D721Med (cell line): Measurements from ENCODE around the gene ZNF407.

Experiments used
- DNase-seq: peaks from one replicate; pipeline ENCODE4 v3.0.0; 2011; ENCODE audit warnings: low spot score; ENCODE audit not compliant: insufficient read length
- FAIRE-seq: peaks from 2 replicates; lab custom pipeline; 2011; peaks lifted over from hg19 to GRCh38; lab: Jason Lieb, UNC
- CTCF ChIP-seq: IDR thresholded peaks from 2 replicates; pipeline ENCODE4 v1.5.1; 2012; ENCODE audit warnings: mild to moderate bottlenecking, control low read depth; ENCODE audit not compliant: insufficient read depth; ENCODE audit errors: missing control alignments

The ZNF407 gene

GRCh38 chr18:75044791-75045190 is 447.1 kb downstream of the ZNF407 start:
- TF ChIP-seq CTCF, result no peak
- DNase-seq, result no peak
- FAIRE-seq, result no peak

GRCh38 chr18:75045272-75045671 is 447.6 kb downstream of the ZNF407 start:
- no peak for DNase-seq
- no peak for TF ChIP-seq CTCF
- no peak for FAIRE-seq

- FAIRE-seq, result peak; percentile 97
- no peak for TF ChIP-seq CTCF
- no peak for DNase-seq
These were observed 449.7 kb downstream of the ZNF407 start for GRCh38 chr18:75047240-75047961.

GRCh38 chr18:75048776-75049454 is 451.2 kb downstream of the ZNF407 start:
- TF ChIP-seq CTCF, result no peak
- DNase-seq (no peak), FAIRE-seq (peak; percentile 44)

GRCh38 chr18:75049455-75049789 is 451.8 kb downstream of the ZNF407 start:
- DNase-seq, result no peak
- peak; percentile 94 for FAIRE-seq
- no peak for TF ChIP-seq CTCF

- FAIRE-seq (no peak), DNase-seq (no peak)
- no peak for TF ChIP-seq CTCF
These were observed 454.1 kb downstream of the ZNF407 start for GRCh38 chr18:75051757-75052156.

- TF ChIP-seq CTCF, result no peak
- DNase-seq (no peak), FAIRE-seq (no peak)
These were observed 454.8 kb downstream of the ZNF407 start for GRCh38 chr18:75052475-75052874.
